Endothelial cell of umbilical vein (primary cell): Measurements from ENCODE around the gene MID1. TPM values are rescaled to one million over a fixed set of nuclear protein-coding genes. Genes with fewer than 3 reads are reported as not detected.

Experiments used
- BruUV-seq: library from RNA; stranded (reverse); fragments of 400-500 nt; replicated peaks from 2 replicates; lab custom pipeline; 2021; lab: Mats Ljungman, UMichigan
- CTCF ChIA-PET: fragments of 300-600, 350-600 bp; sonication (Branson Sonifier 250); formaldehyde crosslinking; loops from one replicate; lab custom pipeline; 2021; ENCODE audit warnings: antibody characterized with exemption, inconsistent platforms; lab: Charles Lee
- POLR2A ChIA-PET: fragments of 300-600, 350-600 bp; sonication (Branson Sonifier 250); formaldehyde crosslinking; loops from one replicate; lab custom pipeline; 2021; ENCODE audit warnings: antibody characterized with exemption, inconsistent platforms; lab: Charles Lee
- DNase-seq: peaks from one replicate; pipeline ENCODE4 v3.0.0-alpha.2; 2011; ENCODE audit warnings: low read depth, low spot score
- FAIRE-seq: peaks from 2 replicates; lab custom pipeline; 2011; peaks lifted over from hg19 to GRCh38; lab: Jason Lieb, UNC
- H2AFZ ChIP-seq: 2 replicates; pipeline ENCODE4 v1.6.0; 2012; ENCODE audit warnings: low read depth, low read length, control low read depth, inconsistent platforms
- H3K27ac ChIP-seq: 2 replicates; pipeline ENCODE4 v1.5.1; 2011; ENCODE audit warnings: low read depth, mild to moderate bottlenecking, control low read depth, low read length, moderate library complexity; ENCODE audit not compliant: insufficient read depth
- H3K27me3 ChIP-seq, 2 experiments: 2 replicates each; pipeline versions ENCODE4 v1.6.0 to v1.6.1; 2011; ENCODE audit warnings: low read length in 2 of 2, mixed read lengths in 1 of 2; ENCODE audit not compliant: control insufficient read depth in 2 of 2, insufficient read depth in 2 of 2
- H3K36me3 ChIP-seq, 2 experiments: 2 replicates in 1 of 2; 3 replicates in 1 of 2; pipeline ENCODE4 v1.5.1; 2011; ENCODE audit warnings: low read length in 2 of 2, mild to moderate bottlenecking in 1 of 2, moderate library complexity in 1 of 2; ENCODE audit not compliant: control insufficient read depth in 2 of 2, insufficient read depth in 2 of 2; ENCODE audit errors: extremely low read depth in 1 of 2
- H3K4me1 ChIP-seq: 3 replicates; pipeline ENCODE4 v1.5.1; 2011; ENCODE audit warnings: mild to moderate bottlenecking, low read length; ENCODE audit not compliant: control insufficient read depth, insufficient read depth; ENCODE audit errors: extremely low read depth
- H3K4me2 ChIP-seq: 2 replicates; pipeline ENCODE4 v1.6.1; 2011; ENCODE audit warnings: low read length, control low read depth, mixed read lengths; ENCODE audit not compliant: insufficient read depth
- H3K4me3 ChIP-seq, 3 experiments: fragments of 200-600 bp in 1 of 3; sonication (generic), shearing (Covaris generic) in 1 of 3; replicated peaks in 1 of 3; 2 replicates each; pipeline ENCODE4 v1.5.1; 2011 to 2016; ENCODE audit warnings: control low read depth in 3 of 3, low read length in 3 of 3, mild to moderate bottlenecking in 2 of 3, inconsistent platforms in 1 of 3, low read depth in 1 of 3, moderate library complexity in 1 of 3; ENCODE audit not compliant: insufficient read depth in 1 of 3
- H3K79me2 ChIP-seq: 2 replicates; pipeline ENCODE4 v1.6.0; 2012; ENCODE audit warnings: low read length, inconsistent platforms; ENCODE audit not compliant: control insufficient read depth, insufficient read depth
- H3K9ac ChIP-seq: replicated peaks from 2 replicates; pipeline ENCODE3; 2011; ENCODE audit warnings: low read length, control low read depth; ENCODE audit not compliant: insufficient read depth; ENCODE audit errors: extremely low read depth
- H3K9me1 ChIP-seq: replicated peaks from 3 replicates; pipeline ENCODE4 v1.6.0; 2011; ENCODE audit warnings: mild to moderate bottlenecking, low read length; ENCODE audit not compliant: control insufficient read depth, insufficient read depth; ENCODE audit errors: extremely low read depth
- H3K9me3 ChIP-seq: replicated peaks from 2 replicates; pipeline ENCODE4 v1.5.1; 2012; ENCODE audit warnings: low read length, inconsistent platforms; ENCODE audit not compliant: control insufficient read depth, insufficient read depth
- H4K20me1 ChIP-seq: replicated peaks from 2 replicates; pipeline ENCODE3; 2011; ENCODE audit warnings: mild to moderate bottlenecking, low read length; ENCODE audit not compliant: control insufficient read depth, insufficient read depth; ENCODE audit errors: extremely low read depth
- EZH2 ChIP-seq: IDR thresholded peaks from 2 replicates; pipeline ENCODE4 v1.6.1; 2012; ENCODE audit warnings: borderline replicate concordance, low read depth, mild to moderate bottlenecking, moderate library complexity, low read length, inconsistent platforms; ENCODE audit not compliant: severe bottlenecking
- FOS ChIP-seq: IDR thresholded peaks from 2 replicates; pipeline ENCODE4 v1.6.1; 2011; ENCODE audit warnings: mild to moderate bottlenecking, low read length, moderate library complexity, borderline replicate concordance; ENCODE audit not compliant: insufficient read depth
- GATA2 ChIP-seq: IDR thresholded peaks from 2 replicates; pipeline ENCODE4 v1.7.0; 2011; ENCODE audit warnings: low read depth, mild to moderate bottlenecking, moderate library complexity, mixed read lengths, low read length; ENCODE audit not compliant: insufficient read length, insufficient read depth
- JUN ChIP-seq: IDR thresholded peaks from 2 replicates; pipeline ENCODE4 v1.6.1; 2011; ENCODE audit warnings: borderline replicate concordance, low read depth; ENCODE audit not compliant: insufficient read length, insufficient read depth
- MAX ChIP-seq: IDR thresholded peaks from 2 replicates; pipeline ENCODE4 v1.6.1; 2011; ENCODE audit not compliant: insufficient read depth, insufficient read length
- MYC ChIP-seq: IDR thresholded peaks from one replicate; pipeline ENCODE4 v1.6.1; 2011; ENCODE audit warnings: mild to moderate bottlenecking, low read depth, low read length
- POLR2A ChIP-seq: IDR thresholded peaks from 2 replicates; pipeline ENCODE4 v1.6.1; 2012; ENCODE audit warnings: low read depth, mild to moderate bottlenecking, control low read depth, low read length
- POLR2AphosphoS5 ChIP-seq: IDR thresholded peaks from 2 replicates; pipeline ENCODE4 v1.6.1; 2012; ENCODE audit warnings: low read depth, mild to moderate bottlenecking, control low read depth, low read length, moderate library complexity; ENCODE audit not compliant: insufficient read depth
- dilution Hi-C: fragments of 300-500 bp; cut with MboI; formaldehyde crosslinking; loops from one replicate; pipeline ENCODE4 v1.15.0; 2019; ENCODE audit warnings: low sequenced_read_pairs; ENCODE audit not compliant: extremely low pct_ligation_motif_present
- intact Hi-C: fragments of 100-400 bp; cut with micrococcal nuclease; formaldehyde crosslinking; loops from one replicate; pipeline ENCODE4 v1.10.0; 2022
- polyA plus RNA-seq, 4 experiments: library from polyadenylated mRNA; depleted of rRNA in 3 of 4; stranded (reverse) in 3 of 4; unstranded in 1 of 4; fragments of >200 nt; gene quantifications; 2 replicates each; pipeline versions ENCODE4 v1.2.1 to v1.2.3, GENCODE V29; 2011 to 2012; ENCODE audit warnings: missing spikeins in 1 of 4
- total RNA-seq: library from RNA; stranded (reverse); gene quantifications from 2 replicates; pipeline ENCODE4 v1.2.3, GENCODE V29; 2021

MID1 gene
- total and polyA plus RNA-seq, 2 donors (not counting 3 experiments of a cell fraction or from before 2014, with no cell fraction given): 21.3 to 29.8 TPM

DNA sequence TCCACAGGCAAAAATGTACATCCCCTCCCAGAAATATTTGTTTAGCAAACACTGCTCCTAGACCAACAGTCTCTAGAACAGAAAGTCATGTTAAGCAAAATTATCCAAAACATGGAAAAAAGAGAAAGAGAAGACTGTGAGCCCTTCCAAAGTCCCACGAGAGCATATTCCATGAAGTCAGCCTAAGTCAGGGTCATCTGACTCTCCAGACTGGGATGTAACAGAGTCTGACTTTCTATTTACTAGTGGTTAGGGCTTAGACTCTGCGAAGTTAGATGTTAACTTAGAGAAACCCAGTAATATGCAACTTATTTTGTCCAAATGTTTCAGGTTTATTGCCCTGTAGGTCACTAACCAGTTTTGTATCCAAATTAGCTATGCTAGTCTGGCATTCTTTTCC, 102.3 kb downstream of the MID1 start:
- no peaks in the 10 kb centered on the region for H4K20me1 ChIP-seq
- no peaks in the 10 kb centered on the region for H3K9me3 ChIP-seq
- no peaks in the 10 kb centered on the region for H3K27me3 ChIP-seq
- dilution Hi-C loops (no loop called here), intact Hi-C loops (no loop called here)
- no peak overlapping the region for H3K4me3 ChIP-seq
- FAIRE-seq: peak; percentile 31
- H3K27ac ChIP-seq: no peak overlapping the region
- H3K9me1 ChIP-seq: no peaks in the 10 kb centered on the region
- no peaks in the 10 kb centered on the region for H3K4me1 ChIP-seq
- ChIA-PET CTCF (no interaction called here), POLR2A (no interaction called here)
- TF ChIP-seq POLR2A (no peak), JUN (no peak), EZH2 (no peak), GATA2 (no peak), FOS (no peak), POLR2AphosphoS5 (no peak), MYC (no peak)
- H3K9ac ChIP-seq: no peak overlapping the region
- H3K4me2 ChIP-seq: no peak overlapping the region
- no TSS peak for BruUV-seq
- DNase-seq: no peak
- H3K36me3 ChIP-seq: no peaks in the 10 kb centered on the region
- no peak overlapping the region for H2AFZ ChIP-seq
- no peaks in the 10 kb centered on the region for H3K79me2 ChIP-seq

DNA sequence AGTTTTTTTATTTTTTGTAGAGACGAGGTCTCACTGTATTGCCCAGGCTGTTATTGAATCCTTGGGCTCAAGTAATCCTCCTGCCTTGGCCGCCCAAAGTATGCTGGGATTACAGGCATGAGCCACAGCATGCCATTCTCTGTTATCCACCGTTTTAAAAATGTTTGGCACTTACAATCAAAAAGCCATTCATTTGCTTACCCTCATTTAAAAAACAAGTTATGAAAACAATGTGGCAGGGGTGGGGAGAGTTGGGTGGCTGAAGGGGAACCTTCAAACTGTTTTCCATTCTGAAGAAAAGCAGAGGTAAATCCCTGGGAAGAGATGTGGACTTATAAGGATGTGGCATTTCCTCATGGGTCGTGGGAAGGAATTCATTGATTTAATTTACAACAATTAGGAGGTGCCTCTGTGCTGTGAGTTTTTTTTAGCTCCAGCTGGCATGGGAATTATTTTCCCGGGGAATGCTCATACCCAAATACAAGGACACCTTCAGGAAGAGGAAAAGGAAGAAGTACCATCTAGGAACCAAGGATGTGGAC, 103.5 kb downstream of the MID1 start:
- Histone ChIP-seq H3K27me3 (no peaks in the 10 kb centered on the region), H3K4me2 (no peak overlapping the region), H3K4me1 (peaks cover 5% of the 10 kb centered on the region), H3K9me1 (no peaks in the 10 kb centered on the region), H3K9ac (no peak overlapping the region), H3K27ac (no peak overlapping the region), H2AFZ (no peak overlapping the region), H4K20me1 (no peaks in the 10 kb centered on the region), H3K36me3 (no peaks in the 10 kb centered on the region), H3K4me3 (no peak overlapping the region), H3K9me3 (no peaks in the 10 kb centered on the region), H3K79me2 (no peaks in the 10 kb centered on the region)
- TF ChIP-seq MAX: no peak
- no peak for TF ChIP-seq JUN
- TF ChIP-seq FOS: no peak
- TF ChIP-seq GATA2: no peak
- no peak for TF ChIP-seq MYC
- no peak for TF ChIP-seq EZH2
- no TSS peak for BruUV-seq
- CTCF ChIA-PET: no interaction called here
- POLR2A ChIA-PET: no interaction called here
- dilution Hi-C loops (no loop called here), intact Hi-C loops (no loop called here)
- FAIRE-seq (no peak), DNase-seq (peak; percentile 39)
